Type B pancreatic cell (in vitro differentiated cells): ENCODE measurements around the gene BIN1. TPM values are rescaled to one million over a fixed set of nuclear protein-coding genes. Genes with fewer than 3 reads are reported as not detected.

Experiments used
- DNase-seq: peaks from one replicate; pipeline ENCODE4 v3.0.0; 2021; ENCODE audit warnings: mixed read lengths; ENCODE audit not compliant: unreplicated experiment; ENCODE audit errors: extremely low spot score
- H3K27ac Mint-ChIP-seq: 2 replicates; pipeline ENCODE4 v1.8.0; 2021; ENCODE audit warnings: mild to moderate bottlenecking, mixed read lengths
- H3K27me3 Mint-ChIP-seq: 2 replicates; pipeline ENCODE4 v1.8.0; 2021; ENCODE audit warnings: mixed read lengths
- H3K36me3 Mint-ChIP-seq: 2 replicates; pipeline ENCODE4 v1.8.0; 2021; ENCODE audit warnings: mixed read lengths
- H3K4me1 Mint-ChIP-seq: one replicate; pipeline ENCODE4 v1.8.0; 2021; ENCODE audit warnings: mixed read lengths; ENCODE audit not compliant: unreplicated experiment
- H3K4me3 Mint-ChIP-seq: 2 replicates; pipeline ENCODE4 v1.8.0; 2021; ENCODE audit warnings: mild to moderate bottlenecking, mixed read lengths
- H3K9me3 Mint-ChIP-seq: 2 replicates; pipeline ENCODE4 v1.8.0; 2021; ENCODE audit warnings: mixed read lengths
- total RNA-seq: library from RNA; stranded (reverse); gene quantifications from 2 replicates; pipeline ENCODE4 v1.2.1, GENCODE V29; 2021; ENCODE audit warnings: low replicate concordance
- TF ChIP-seq, protein P1 (sequence below): fragments of 200-600 bp; sonication (generic); conservative IDR thresholded peaks from 2 replicates; pipeline ENCODE4 v1.5.0; 2021; ENCODE audit warnings: antibody characterized with exemption, mild to moderate bottlenecking

Gene BIN1
- total RNA-seq, 1 donor from 2014 or later = 63.4 TPM

DNA sequence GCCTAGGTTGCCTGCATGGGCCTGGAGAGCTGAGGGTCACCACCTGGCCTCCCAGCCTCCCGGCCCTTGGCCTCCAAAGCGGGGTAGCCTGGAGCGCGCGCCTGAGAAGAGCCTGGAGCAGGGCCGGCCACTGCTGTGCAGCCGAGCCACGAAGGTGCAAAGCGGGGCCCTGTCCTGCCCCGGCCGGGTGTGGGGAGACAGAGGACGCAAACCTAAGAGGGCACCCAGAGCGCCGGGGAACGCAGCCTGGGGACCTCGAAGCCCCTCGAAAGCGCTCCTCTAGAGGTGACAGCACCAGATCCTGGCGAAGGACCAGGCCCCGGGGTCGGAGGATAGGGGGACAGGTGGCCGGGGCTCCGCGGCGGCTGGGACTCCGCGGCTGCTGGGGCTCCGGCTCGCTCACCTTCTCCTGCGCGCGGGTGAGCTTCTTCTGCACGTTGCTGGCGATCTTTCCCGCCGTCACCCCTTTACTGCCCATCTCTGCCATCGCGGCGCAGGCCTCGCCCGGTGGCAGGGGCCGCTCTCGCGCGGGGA lies 430 bp downstream of the BIN1 start:
- TF ChIP-seq, protein P1, sequence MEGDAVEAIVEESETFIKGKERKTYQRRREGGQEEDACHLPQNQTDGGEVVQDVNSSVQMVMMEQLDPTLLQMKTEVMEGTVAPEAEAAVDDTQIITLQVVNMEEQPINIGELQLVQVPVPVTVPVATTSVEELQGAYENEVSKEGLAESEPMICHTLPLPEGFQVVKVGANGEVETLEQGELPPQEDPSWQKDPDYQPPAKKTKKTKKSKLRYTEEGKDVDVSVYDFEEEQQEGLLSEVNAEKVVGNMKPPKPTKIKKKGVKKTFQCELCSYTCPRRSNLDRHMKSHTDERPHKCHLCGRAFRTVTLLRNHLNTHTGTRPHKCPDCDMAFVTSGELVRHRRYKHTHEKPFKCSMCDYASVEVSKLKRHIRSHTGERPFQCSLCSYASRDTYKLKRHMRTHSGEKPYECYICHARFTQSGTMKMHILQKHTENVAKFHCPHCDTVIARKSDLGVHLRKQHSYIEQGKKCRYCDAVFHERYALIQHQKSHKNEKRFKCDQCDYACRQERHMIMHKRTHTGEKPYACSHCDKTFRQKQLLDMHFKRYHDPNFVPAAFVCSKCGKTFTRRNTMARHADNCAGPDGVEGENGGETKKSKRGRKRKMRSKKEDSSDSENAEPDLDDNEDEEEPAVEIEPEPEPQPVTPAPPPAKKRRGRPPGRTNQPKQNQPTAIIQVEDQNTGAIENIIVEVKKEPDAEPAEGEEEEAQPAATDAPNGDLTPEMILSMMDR = no peak
- Mint-ChIP-seq H3K27ac (no peak overlapping the region), H3K4me1 (peaks cover 25% of the 10 kb centered on the region), H3K36me3 (no peaks in the 10 kb centered on the region), H3K9me3 (no peaks in the 10 kb centered on the region), H3K27me3 (peaks cover 4% of the 10 kb centered on the region), H3K4me3 (peak overlapping the region; percentile 83)
- no peak for DNase-seq

- Mint-ChIP-seq H3K9me3 (no peaks in the 10 kb centered on the region), H3K4me1 (peaks cover 31% of the 10 kb centered on the region), H3K27me3 (peaks cover 4% of the 10 kb centered on the region), H3K4me3 (peak overlapping the region; percentile 83), H3K36me3 (peaks cover 3% of the 10 kb centered on the region), H3K27ac (no peak overlapping the region)
- DNase-seq = no peak
- TF ChIP-seq, protein P1 = no peak
Measured at GRCh38 chr2:127105656-127106456, 1.1 kb downstream of the BIN1 start.

- Mint-ChIP-seq H3K27ac (peak overlapping the region; percentile 58), H3K36me3 (peaks cover 3% of the 10 kb centered on the region), H3K27me3 (peaks cover 4% of the 10 kb centered on the region), H3K9me3 (no peaks in the 10 kb centered on the region), H3K4me3 (peak overlapping the region; percentile 83), H3K4me1 (peaks cover 37% of the 10 kb centered on the region)
- no peak for DNase-seq
- TF ChIP-seq, protein P1 = no peak
Measured at GRCh38 chr2:127104881-127105655, 1.9 kb downstream of the BIN1 start.

DNA sequence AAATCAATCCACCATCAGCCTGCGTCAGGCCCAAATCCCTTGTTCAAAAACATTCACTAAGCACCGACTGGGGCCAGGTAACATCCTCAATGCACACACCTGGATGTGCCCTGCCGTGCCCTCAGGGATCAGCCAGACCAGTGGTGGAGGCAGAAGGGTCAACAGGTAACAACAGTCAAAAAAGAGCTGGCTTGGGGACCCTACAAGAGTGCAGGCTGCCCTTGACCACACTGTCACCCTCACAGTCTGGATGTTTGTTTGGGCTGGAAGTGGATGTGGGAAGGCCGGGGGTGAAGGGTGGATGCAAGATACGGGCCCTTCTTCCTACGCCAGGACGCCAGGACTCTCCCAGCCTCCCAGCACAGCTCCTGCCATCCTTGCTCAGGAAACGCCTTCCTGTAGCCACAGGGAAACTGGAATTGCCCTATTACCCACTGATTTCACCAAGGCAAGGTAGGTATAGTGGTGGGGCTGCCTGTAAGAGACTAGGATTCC lies 2.7 kb downstream of the BIN1 start:
- Mint-ChIP-seq H3K36me3 (peaks cover 3% of the 10 kb centered on the region), H3K27me3 (peaks cover 4% of the 10 kb centered on the region), H3K4me3 (peak overlapping the region; percentile 83), H3K9me3 (no peaks in the 10 kb centered on the region), H3K27ac (peak overlapping the region; percentile 58), H3K4me1 (peaks cover 33% of the 10 kb centered on the region)
- TF ChIP-seq, protein P1 = no peak
- DNase-seq = no peak

GRCh38 chr2:127103243-127104165 lies 3.5 kb downstream of the BIN1 start:
- DNase-seq = no peak
- Mint-ChIP-seq H3K27me3 (peaks cover 4% of the 10 kb centered on the region), H3K27ac (no peak overlapping the region), H3K4me1 (peaks cover 33% of the 10 kb centered on the region), H3K4me3 (peak overlapping the region; percentile 39), H3K36me3 (peaks cover 3% of the 10 kb centered on the region), H3K9me3 (no peaks in the 10 kb centered on the region)
- TF ChIP-seq, protein P1 = no peak
